Glutamatergic neuron (in vitro differentiated cells): ENCODE measurements around the gene ZNF366. TPM values are rescaled to one million over a fixed set of nuclear protein-coding genes. Genes with fewer than 3 reads are reported as not detected.

Experiments
- DNase-seq: peaks from one replicate; pipeline ENCODE4 v3.0.0; 2022
- H3K27ac Mint-ChIP-seq: one replicate; pipeline ENCODE4 v1.8.0; 2020; ENCODE audit warnings: mild to moderate bottlenecking, mixed read lengths, inconsistent platforms; ENCODE audit not compliant: unreplicated experiment
- H3K27me3 Mint-ChIP-seq: one replicate; pipeline ENCODE4 v1.8.0; 2020; ENCODE audit warnings: mild to moderate bottlenecking, moderate library complexity, mixed read lengths, inconsistent platforms; ENCODE audit not compliant: unreplicated experiment
- H3K36me3 Mint-ChIP-seq: one replicate; pipeline ENCODE4 v1.8.0; 2020; ENCODE audit warnings: mild to moderate bottlenecking, mixed read lengths, inconsistent platforms; ENCODE audit not compliant: unreplicated experiment
- H3K4me1 Mint-ChIP-seq: one replicate; pipeline ENCODE4 v1.8.0; 2020; ENCODE audit warnings: mild to moderate bottlenecking, low read depth, mixed read lengths, inconsistent platforms; ENCODE audit not compliant: unreplicated experiment
- H3K4me3 Mint-ChIP-seq: one replicate; pipeline ENCODE4 v1.8.0; 2020; ENCODE audit warnings: mild to moderate bottlenecking, mixed read lengths, inconsistent platforms; ENCODE audit not compliant: unreplicated experiment
- H3K9me3 Mint-ChIP-seq: one replicate; pipeline ENCODE4 v1.8.0; 2020; ENCODE audit warnings: mild to moderate bottlenecking, moderate library complexity, mixed read lengths, inconsistent platforms; ENCODE audit not compliant: unreplicated experiment
- total RNA-seq: library from RNA; stranded (reverse); fragmentation: NEBNext Ultra II Directional; extraction: Animal tissue kit (Norgen Biotek cat#: 25700); gene quantifications from one replicate; pipeline ENCODE4 v1.2.1, GENCODE V29; 2021; ENCODE audit not compliant: unreplicated experiment
- TF ChIP-seq, protein P1 (sequence below): fragments of 200-600 bp; sonication (generic); IDR thresholded peaks from one replicate; pipeline ENCODE4 v1.5.0; 2021; ENCODE audit not compliant: partially characterized antibody, unreplicated experiment

ZNF366 gene
- total RNA-seq, 1 donor from 2014 or later, result not detected

DNA sequence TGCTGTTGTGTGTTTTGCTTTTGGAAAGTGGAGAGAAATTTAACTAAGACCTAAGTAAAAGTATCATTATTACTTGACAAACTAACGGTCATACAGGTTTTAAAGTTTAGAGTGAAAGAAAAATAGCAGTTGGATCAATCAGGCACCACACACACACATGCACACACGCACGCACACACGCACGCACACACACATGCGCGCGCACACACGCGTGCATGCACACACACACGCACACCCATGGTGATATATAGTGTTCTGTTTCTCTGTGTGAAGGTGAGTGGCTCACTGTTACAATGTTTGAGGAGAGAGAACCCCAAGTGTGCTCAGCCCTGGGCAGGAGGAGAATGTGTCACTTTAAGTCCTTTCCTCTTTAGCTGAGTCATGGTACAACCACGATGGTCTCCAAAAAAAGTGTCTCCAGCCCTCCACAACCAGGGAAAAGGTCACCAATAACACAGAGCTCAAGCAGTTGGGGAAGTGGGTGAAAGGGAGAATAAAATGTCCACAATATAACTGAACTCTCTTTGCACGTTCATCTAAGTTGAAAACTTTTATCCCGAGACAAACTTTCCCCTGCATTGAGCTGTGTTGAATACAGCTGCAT is 3.2 kb downstream of the ZNF366 start:
- Mint-ChIP-seq H3K9me3 (no peaks in the 10 kb centered on the region), H3K27me3 (no peaks in the 10 kb centered on the region), H3K4me3 (no peak overlapping the region), H3K4me1 (peaks cover 11% of the 10 kb centered on the region), H3K36me3 (no peaks in the 10 kb centered on the region), H3K27ac (no peak overlapping the region)
- TF ChIP-seq, protein P1, sequence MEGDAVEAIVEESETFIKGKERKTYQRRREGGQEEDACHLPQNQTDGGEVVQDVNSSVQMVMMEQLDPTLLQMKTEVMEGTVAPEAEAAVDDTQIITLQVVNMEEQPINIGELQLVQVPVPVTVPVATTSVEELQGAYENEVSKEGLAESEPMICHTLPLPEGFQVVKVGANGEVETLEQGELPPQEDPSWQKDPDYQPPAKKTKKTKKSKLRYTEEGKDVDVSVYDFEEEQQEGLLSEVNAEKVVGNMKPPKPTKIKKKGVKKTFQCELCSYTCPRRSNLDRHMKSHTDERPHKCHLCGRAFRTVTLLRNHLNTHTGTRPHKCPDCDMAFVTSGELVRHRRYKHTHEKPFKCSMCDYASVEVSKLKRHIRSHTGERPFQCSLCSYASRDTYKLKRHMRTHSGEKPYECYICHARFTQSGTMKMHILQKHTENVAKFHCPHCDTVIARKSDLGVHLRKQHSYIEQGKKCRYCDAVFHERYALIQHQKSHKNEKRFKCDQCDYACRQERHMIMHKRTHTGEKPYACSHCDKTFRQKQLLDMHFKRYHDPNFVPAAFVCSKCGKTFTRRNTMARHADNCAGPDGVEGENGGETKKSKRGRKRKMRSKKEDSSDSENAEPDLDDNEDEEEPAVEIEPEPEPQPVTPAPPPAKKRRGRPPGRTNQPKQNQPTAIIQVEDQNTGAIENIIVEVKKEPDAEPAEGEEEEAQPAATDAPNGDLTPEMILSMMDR, result no peak
- DNase-seq, result no peak

DNA sequence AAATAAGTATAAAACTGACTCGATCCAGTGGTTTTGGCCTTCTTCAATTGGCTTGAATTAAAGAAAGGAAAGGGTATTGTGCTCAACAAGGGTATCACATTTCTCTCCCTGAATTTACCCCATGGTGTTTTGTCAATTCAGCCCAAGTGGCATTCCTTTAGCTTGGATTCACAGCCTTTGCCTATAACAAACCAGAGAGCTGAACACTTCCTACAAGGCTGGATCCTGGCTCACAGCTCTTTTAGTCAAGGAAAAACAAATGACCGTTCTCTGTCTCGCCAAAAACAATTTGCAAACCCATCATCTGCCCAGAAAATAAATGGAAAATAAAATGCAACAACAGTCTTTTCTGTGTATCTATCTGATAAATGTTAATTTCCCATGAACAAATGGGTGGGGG is 5.7 kb downstream of the ZNF366 start:
- Mint-ChIP-seq H3K9me3 (no peaks in the 10 kb centered on the region), H3K4me3 (no peak overlapping the region), H3K27me3 (no peaks in the 10 kb centered on the region), H3K27ac (no peak overlapping the region), H3K36me3 (no peaks in the 10 kb centered on the region), H3K4me1 (peaks cover 11% of the 10 kb centered on the region)
- TF ChIP-seq, protein P1, result no peak
- DNase-seq, result no peak

DNA sequence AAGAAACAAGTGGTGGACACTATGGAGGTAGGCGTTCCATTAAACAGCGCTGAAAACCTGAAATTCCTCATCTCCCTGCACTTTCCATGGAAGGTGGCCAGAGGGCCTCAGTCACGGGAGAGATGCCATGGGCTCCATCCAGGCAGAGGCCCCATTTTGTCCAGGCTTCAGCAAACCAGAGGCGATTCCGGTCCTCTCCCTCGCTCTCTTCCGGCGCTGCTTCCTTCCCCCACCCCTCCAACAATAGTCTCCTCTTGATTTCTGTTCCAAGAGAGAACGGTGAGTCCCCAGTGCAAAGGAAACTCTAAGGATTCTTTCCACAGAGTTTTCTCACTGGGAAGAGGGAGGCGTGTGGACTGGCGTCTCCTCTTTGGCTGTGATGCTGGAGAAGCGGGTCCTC is 7.5 kb downstream of the ZNF366 start:
- H3K36me3 Mint-ChIP-seq, result no peaks in the 10 kb centered on the region
- H3K27ac Mint-ChIP-seq, result no peak overlapping the region
- no peak overlapping the region for H3K4me3 Mint-ChIP-seq
- H3K27me3 Mint-ChIP-seq, result no peaks in the 10 kb centered on the region
- peaks cover 11% of the 10 kb centered on the region for H3K4me1 Mint-ChIP-seq
- H3K9me3 Mint-ChIP-seq, result no peaks in the 10 kb centered on the region
- TF ChIP-seq, protein P1, result no peak
- DNase-seq, result no peak

DNA sequence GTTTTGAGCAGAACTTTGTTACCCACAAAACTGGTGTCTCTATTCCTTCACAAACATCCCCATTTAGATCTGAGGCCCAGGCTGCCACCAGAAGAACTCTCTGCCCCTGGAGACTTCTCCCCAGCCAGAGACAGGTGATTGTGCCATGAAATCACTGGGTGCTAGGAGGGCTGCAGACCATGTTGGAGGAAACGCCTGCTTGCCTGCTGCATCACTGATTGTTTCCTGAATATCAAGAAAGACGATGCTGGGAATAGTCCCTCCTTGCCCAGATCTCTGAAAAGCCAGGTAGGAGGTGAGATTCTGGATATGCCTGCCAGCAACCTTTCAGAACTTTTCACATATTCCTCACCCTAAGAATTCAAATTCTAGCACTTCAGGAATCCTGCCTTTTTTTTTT is 8.1 kb downstream of the ZNF366 start:
- H3K9me3 Mint-ChIP-seq, result no peaks in the 10 kb centered on the region
- no peaks in the 10 kb centered on the region for H3K36me3 Mint-ChIP-seq
- H3K27me3 Mint-ChIP-seq, result no peaks in the 10 kb centered on the region
- no peak overlapping the region for H3K27ac Mint-ChIP-seq
- no peak for DNase-seq
- TF ChIP-seq, protein P1, result no peak
- peaks cover 11% of the 10 kb centered on the region for H3K4me1 Mint-ChIP-seq
- H3K4me3 Mint-ChIP-seq, result no peak overlapping the region

DNA sequence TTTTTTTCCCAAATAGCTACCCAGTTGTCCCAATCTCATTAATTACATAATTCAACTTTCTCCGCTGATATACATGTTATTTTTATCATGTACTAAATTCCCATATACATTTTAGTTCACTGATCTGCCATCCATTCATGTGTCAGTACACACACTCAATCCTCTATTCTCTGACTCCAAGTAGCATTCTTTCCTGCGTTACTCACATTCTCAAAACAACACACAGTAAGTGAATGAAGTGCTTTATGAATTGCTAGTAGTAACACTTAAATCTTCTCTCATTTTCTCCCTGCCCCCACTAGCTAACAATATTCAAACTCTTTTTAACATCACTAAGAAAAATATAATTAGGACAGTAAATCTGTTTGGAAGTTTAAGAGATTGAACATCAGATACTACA is 8.9 kb downstream of the ZNF366 start:
- Mint-ChIP-seq H3K4me1 (peaks cover 6% of the 10 kb centered on the region), H3K27ac (no peak overlapping the region), H3K27me3 (no peaks in the 10 kb centered on the region), H3K9me3 (no peaks in the 10 kb centered on the region), H3K36me3 (no peaks in the 10 kb centered on the region), H3K4me3 (no peak overlapping the region)
- TF ChIP-seq, protein P1, result no peak
- no peak for DNase-seq
